HepG2 (cell line): ENCODE results near the gene GABRA4. TPM values are rescaled to one million over a fixed set of nuclear protein-coding genes. Genes with fewer than 3 reads are reported as not detected.

Source experiments
- ATF7-NPFF ChIP-seq: sonication (generic); formaldehyde crosslinking; IDR thresholded peaks from 2 replicates; pipeline ENCODE4 v1.8.1; 2023; ENCODE audit warnings: mild to moderate bottlenecking, low read depth, missing genetic modification reagents, moderate library complexity
- CEBPB ChIP-seq: IDR thresholded peaks from 2 replicates; pipeline ENCODE4 v1.6.1; 2011; ENCODE audit warnings: low read depth, low read length, improper control_type of control experiment, borderline replicate concordance
- CEBPG ChIP-seq: IDR thresholded peaks from 2 replicates; pipeline ENCODE4 v1.6.1; 2016
- CENPBD1 ChIP-seq: sonication (generic); formaldehyde crosslinking; IDR thresholded peaks from 2 replicates; pipeline ENCODE4 v1.8.0; 2022; ENCODE audit warnings: missing genetic modification reagents, low read depth, mild to moderate bottlenecking, borderline replicate concordance
- FOSL1 ChIP-seq: sonication (generic); formaldehyde crosslinking; IDR thresholded peaks from 2 replicates; pipeline ENCODE4 v1.9.0; 2021; ENCODE audit warnings: missing genetic modification reagents, borderline replicate concordance
- GABPA ChIP-seq, 2 experiments: IDR thresholded peaks; 2 replicates each; pipeline ENCODE4 v1.6.1; 2011 to 2016; ENCODE audit warnings: low read depth in 2 of 2, low read length in 1 of 2, missing biosample characterization in 1 of 2, missing genetic modification characterization in 1 of 2
- HNRNPLL ChIP-seq: fragments of 200-400 bp; formaldehyde crosslinking; IDR thresholded peaks from 2 replicates; pipeline ENCODE4 v1.6.1; 2017; ENCODE audit warnings: mild to moderate bottlenecking, low read depth, low read length; ENCODE audit not compliant: poor library complexity, severe bottlenecking
- KAT7 ChIP-seq: IDR thresholded peaks from 2 replicates; pipeline ENCODE4 v1.6.1; 2018; ENCODE audit warnings: borderline replicate concordance, missing compliant biosample characterization
- KDM5A ChIP-seq: fragments of 200-600 bp; sonication (generic); IDR thresholded peaks from 2 replicates; pipeline ENCODE4 v1.7.0; 2018; ENCODE audit warnings: antibody characterized with exemption, mild to moderate bottlenecking, low read length, borderline replicate concordance
- NR2F2 ChIP-seq: IDR thresholded peaks from 2 replicates; pipeline ENCODE4 v1.6.1; 2012; ENCODE audit warnings: low read depth, inconsistent platforms, borderline replicate concordance
- PCBP1 ChIP-seq: fragments of 200-400 bp; formaldehyde crosslinking; IDR thresholded peaks from 2 replicates; pipeline ENCODE4 v1.6.1; 2017; ENCODE audit warnings: mild to moderate bottlenecking, low read depth, low read length, borderline replicate concordance
- PITX1 ChIP-seq: sonication (generic); formaldehyde crosslinking; IDR thresholded peaks from 2 replicates; pipeline ENCODE4 v1.5.1; 2020; ENCODE audit warnings: mild to moderate bottlenecking, missing genetic modification reagents
- POLR2AphosphoS5 ChIP-seq: IDR thresholded peaks from 2 replicates; pipeline ENCODE4 v1.6.1; 2012; ENCODE audit warnings: low read depth, low read length
- SMARCE1 ChIP-seq: fragments of 450-650 bp; IDR thresholded peaks from 2 replicates; pipeline ENCODE4 v1.6.1; 2017; ENCODE audit warnings: borderline replicate concordance
- TCF7L2 ChIP-seq: IDR thresholded peaks from 2 replicates; pipeline ENCODE4 v1.6.1; 2011; ENCODE audit warnings: mild to moderate bottlenecking, low read depth, low read length, moderate library complexity
- XRCC5 ChIP-seq: fragments of 200-400 bp; formaldehyde crosslinking; optimal IDR thresholded peaks from 2 replicates; pipeline ENCODE3; 2017; ENCODE audit warnings: mild to moderate bottlenecking, low read length
- YEATS4 ChIP-seq: sonication (generic); formaldehyde crosslinking; IDR thresholded peaks from 2 replicates; pipeline ENCODE4 v1.4.0; 2020; ENCODE audit warnings: missing genetic modification reagents, borderline replicate concordance
- ZC3H4 ChIP-seq: sonication (generic); formaldehyde crosslinking; IDR thresholded peaks from 2 replicates; pipeline ENCODE4 v1.4.0; 2020; ENCODE audit warnings: missing genetic modification reagents, borderline replicate concordance
- ZFP36 ChIP-seq: fragments of 150-350 bp; IDR thresholded peaks from 2 replicates; pipeline ENCODE4 v1.6.1; 2018; ENCODE audit warnings: borderline replicate concordance, low read length, low read depth; ENCODE audit not compliant: partially characterized antibody
- ZFP62 ChIP-seq: sonication (generic); formaldehyde crosslinking; IDR thresholded peaks from 2 replicates; pipeline ENCODE4 v1.4.0; 2020; ENCODE audit warnings: missing genetic modification reagents
- ZNF101 ChIP-seq: sonication (generic); formaldehyde crosslinking; IDR thresholded peaks from 2 replicates; pipeline ENCODE4 v1.4.0; 2020; ENCODE audit warnings: mild to moderate bottlenecking, low read depth, missing genetic modification reagents, borderline replicate concordance
- ZNF276 ChIP-seq: sonication (generic); formaldehyde crosslinking; IDR thresholded peaks from 2 replicates; pipeline ENCODE4 v1.4.0; 2020; ENCODE audit warnings: mild to moderate bottlenecking, low read depth, missing genetic modification reagents
- ZNF317 ChIP-seq: sonication (generic); formaldehyde crosslinking; IDR thresholded peaks from 2 replicates; pipeline ENCODE4 v1.5.0; 2020; ENCODE audit warnings: mild to moderate bottlenecking, missing genetic modification reagents
- ZNF567 ChIP-seq: sonication (generic); formaldehyde crosslinking; IDR thresholded peaks from 2 replicates; pipeline ENCODE4 v1.8.1; 2023; ENCODE audit warnings: mild to moderate bottlenecking, missing genetic modification reagents, borderline replicate concordance
- ZNF569 ChIP-seq: sonication (generic); formaldehyde crosslinking; IDR thresholded peaks from 2 replicates; pipeline ENCODE4 v1.5.0; 2020; ENCODE audit warnings: mild to moderate bottlenecking, missing genetic modification reagents, moderate library complexity, borderline replicate concordance
- ZNF598 ChIP-seq: sonication (generic); formaldehyde crosslinking; IDR thresholded peaks from 2 replicates; pipeline ENCODE4 v1.5.1; 2020; ENCODE audit warnings: mild to moderate bottlenecking, missing genetic modification reagents, borderline replicate concordance
- ZNF615 ChIP-seq: sonication (generic); formaldehyde crosslinking; IDR thresholded peaks from 2 replicates; pipeline ENCODE4 v1.5.0; 2020; ENCODE audit warnings: mild to moderate bottlenecking, missing genetic modification reagents, borderline replicate concordance
- ZNF850 ChIP-seq: sonication (generic); formaldehyde crosslinking; conservative IDR thresholded peaks from 2 replicates; pipeline ENCODE4 v1.9.0; 2021; ENCODE audit warnings: mild to moderate bottlenecking, missing genetic modification reagents
- ZSCAN20 ChIP-seq: sonication (generic); formaldehyde crosslinking; IDR thresholded peaks from 2 replicates; pipeline ENCODE4 v1.4.0; 2020; ENCODE audit warnings: missing genetic modification reagents, mild to moderate bottlenecking, borderline replicate concordance
- ZSCAN25 ChIP-seq: sonication (generic); formaldehyde crosslinking; IDR thresholded peaks from 2 replicates; pipeline ENCODE4 v1.8.0; 2022; ENCODE audit warnings: mild to moderate bottlenecking, missing genetic modification reagents
- ZZZ3 ChIP-seq: sonication (generic); formaldehyde crosslinking; IDR thresholded peaks from 2 replicates; pipeline ENCODE4 v1.4.0; 2020; ENCODE audit warnings: missing genetic modification reagents, mild to moderate bottlenecking, borderline replicate concordance
- polyA plus RNA-seq, 8 experiments: library from polyadenylated mRNA; depleted of rRNA in 3 of 8; stranded (reverse) in 7 of 8; unstranded in 1 of 8; fragments of >200 nt; fragmentation: Illumina TruSeq in 4 of 8; extraction: Trizol in 4 of 8; gene quantifications; 2 replicates each; pipeline versions ENCODE4 v1.2.1 to v1.2.3, GENCODE V29; 2011 to 2016; ENCODE audit warnings: low read depth in 4 of 8, missing spikeins in 1 of 8, mixed read lengths in 1 of 8; ENCODE audit not compliant: insufficient read depth in 1 of 8
- total RNA-seq, 5 experiments: library from RNA; depleted of rRNA; stranded (reverse); fragments of >200 nt; fragmentation: Illumina TruSeq; extraction: Trizol; gene quantifications; 2 replicates each; pipeline ENCODE4 v1.2.3, GENCODE V29; 2016; ENCODE audit warnings: low read depth in 1 of 5

Gene GABRA4
- total and polyA plus RNA-seq, 2 of the 13 experiments (the other 11 are each of a cell fraction or from before 2014, with no cell fraction given) = not detected

GRCh38 chr4:47032405-47033106 is 39.2 kb upstream of the GABRA4 start (continued):
- TF ChIP-seq NR2F2 (no peak), ZNF567 (CRISPR knock-in tag) (no peak), GABPA (IDR thresholded peaks at IDR 0.05; ENCODE audit: low read depth, low read length) (no peak), GABPA (CRISPR knock-in tag; IDR thresholded peaks at IDR 0.05; ENCODE audit: low read depth) (no peak), ZZZ3 (no peak), ZSCAN20 (no peak), KDM5A (no peak), ZNF317 (CRISPR knock-in tag) (no peak), ZNF569 (no peak), XRCC5 (no peak), FOSL1 (CRISPR knock-in tag) (no peak), YEATS4 (no peak), ZFP62 (no peak), ZC3H4 (no peak), CEBPG (CRISPR knock-in tag) (no peak), ZNF598 (CRISPR knock-in tag) (no peak), KAT7 (CRISPR knock-in tag) (no peak), ZNF615 (CRISPR knock-in tag) (no peak), ZSCAN25 (CRISPR knock-in tag) (no peak), ZNF276 (CRISPR knock-in tag) (no peak), ATF7-NPFF (CRISPR knock-in tag) (no peak), ZNF850 (no peak), PCBP1 (no peak), CEBPB (no peak), ZNF101 (CRISPR knock-in tag) (no peak), PITX1 (CRISPR knock-in tag) (no peak), ZFP36 (no peak), SMARCE1 (no peak), POLR2AphosphoS5 (no peak), CENPBD1 (CRISPR knock-in tag) (no peak), TCF7L2 (no peak), HNRNPLL (peak; percentile 68)
